ENCODE results near the gene M6PR.

GRCh38 chr12:8993827-8994226 lies 44.4 kb upstream of the M6PR start:
- no peak for TF ChIP-seq CTCF (IDR thresholded peaks at IDR 0.05)
- TF ChIP-seq POLR2A (IDR thresholded peaks at IDR 0.05): no peak

All from Peyer's patch (tissue), 4 donors.